PC-3 (cell line): ENCODE measurements around the gene KSR2. TPM values are rescaled to one million over a fixed set of nuclear protein-coding genes. Genes with fewer than 3 reads are reported as not detected.
A peak's percentile ranks its signal among the peaks of the same experiment; 100 is the strongest.

ENCODE experiments used
- ATAC-seq: fragments of 200-7000 bp; cut with Tn5 transposase; 2 replicates; pipeline ENCODE4 v1.9.1; 2020; ENCODE audit warnings: mild to moderate bottlenecking, moderate library complexity
- BruUV-seq: library from RNA; stranded (reverse); fragments of 400-500 nt; replicated peaks from 2 replicates; lab custom pipeline; 2021; lab: Mats Ljungman, UMichigan
- CTCF ChIA-PET: fragments of 300-600 bp; sonication (Branson Sonifier 250); formaldehyde crosslinking; loops from one replicate; lab custom pipeline; 2022; ENCODE audit warnings: antibody characterized with exemption; lab: Charles Lee
- POLR2A ChIA-PET: fragments of 300-600 bp; sonication (Branson Sonifier 250); formaldehyde crosslinking; loops from one replicate; lab custom pipeline; 2022; ENCODE audit warnings: antibody characterized with exemption; ENCODE audit not compliant: unreplicated experiment; lab: Charles Lee
- DNase-seq: peaks from one replicate; pipeline ENCODE4 v3.0.0-alpha.2; 2015
- H2AFZ ChIP-seq: fragments of 300-600 bp; sonication (generic); 2 replicates; pipeline ENCODE4 v1.6.0; 2016; ENCODE audit warnings: antibody characterized with exemption, low read length
- H3F3A ChIP-seq: fragments of 300-600 bp; sonication (generic); one replicate; pipeline ENCODE4 v1.6.0; 2017; ENCODE audit warnings: antibody characterized with exemption, low read length, control low read depth, mild to moderate bottlenecking; ENCODE audit not compliant: unreplicated experiment
- H3K27ac ChIP-seq: fragments of 300-600 bp; sonication (generic); 2 replicates; pipeline ENCODE4 v1.5.1; 2016; ENCODE audit warnings: mild to moderate bottlenecking, low read length
- H3K27me3 ChIP-seq: fragments of 300-600 bp; sonication (generic); 2 replicates; pipeline ENCODE4 v1.6.1; 2016; ENCODE audit warnings: low read length, mixed read lengths
- H3K36me3 ChIP-seq: fragments of 300-600 bp; sonication (generic); 2 replicates; pipeline ENCODE4 v1.6.1; 2016; ENCODE audit warnings: low read depth, mixed run types, low read length, mixed read lengths
- H3K4me1 ChIP-seq: fragments of 300-600 bp; sonication (generic); 2 replicates; pipeline ENCODE4 v1.5.1; 2016; ENCODE audit warnings: low read length; ENCODE audit not compliant: insufficient read depth
- H3K4me2 ChIP-seq: fragments of 300-600 bp; sonication (generic); 2 replicates; pipeline ENCODE4 v1.6.0; 2016; ENCODE audit warnings: low read length
- H3K4me3 ChIP-seq: fragments of 300-600 bp; sonication (generic); 2 replicates; pipeline ENCODE4 v1.5.1; 2016; ENCODE audit warnings: mild to moderate bottlenecking, low read length, mixed read lengths
- H3K79me2 ChIP-seq: fragments of 300-600 bp; sonication (generic); 2 replicates; pipeline ENCODE4 v1.6.1; 2017; ENCODE audit warnings: low read length, mixed read lengths
- H3K9ac ChIP-seq: fragments of 300-600 bp; sonication (generic); 2 replicates; pipeline ENCODE4 v1.6.0; 2016; ENCODE audit warnings: mild to moderate bottlenecking, low read length
- H3K9me2 ChIP-seq: fragments of 300-600 bp; sonication (generic); replicated peaks from 2 replicates; pipeline ENCODE4 v1.6.1; 2016; ENCODE audit warnings: mixed run types, low read length, mixed read lengths
- H3K9me3 ChIP-seq: fragments of 300-600 bp; sonication (generic); 2 replicates; pipeline ENCODE4 v1.6.1; 2016; ENCODE audit warnings: low read length, mixed read lengths
- H4K20me1 ChIP-seq: fragments of 300-600 bp; sonication (generic); 2 replicates; pipeline ENCODE4 v1.6.1; 2016; ENCODE audit warnings: low read length, mixed read lengths
- EZH2 ChIP-seq: fragments of 300-600 bp; sonication (generic); IDR thresholded peaks from one replicate; pipeline ENCODE4 v1.6.1; 2017; ENCODE audit warnings: antibody characterized with exemption, mild to moderate bottlenecking, low read length; ENCODE audit not compliant: unreplicated experiment
- EZH2phosphoT487 ChIP-seq: fragments of 300-600 bp; sonication (generic); IDR thresholded peaks from 2 replicates; pipeline ENCODE4 v1.6.1; 2018; ENCODE audit warnings: mild to moderate bottlenecking, antibody characterized with exemption, low read length, borderline replicate concordance
- intact Hi-C: fragments of 100-400 bp; cut with micrococcal nuclease; formaldehyde crosslinking; loops from 2 replicates; pipeline ENCODE4 v1.9.0; 2023
- total RNA-seq: library from RNA; depleted of rRNA; stranded (reverse); fragments of >200 nt; gene quantifications from 2 replicates; pipeline ENCODE4 v1.2.3, GENCODE V29; 2014
- TF ChIP-seq, protein P1 (sequence below): fragments of 300-600 bp; sonication (generic); conservative IDR thresholded peaks from 2 replicates; pipeline ENCODE4 v1.5.1; 2017; ENCODE audit warnings: antibody characterized with exemption, low read depth, mild to moderate bottlenecking, low read length

The KSR2 gene
- total RNA-seq, 1 experiment from 2014 or later: 0.80 TPM

DNA sequence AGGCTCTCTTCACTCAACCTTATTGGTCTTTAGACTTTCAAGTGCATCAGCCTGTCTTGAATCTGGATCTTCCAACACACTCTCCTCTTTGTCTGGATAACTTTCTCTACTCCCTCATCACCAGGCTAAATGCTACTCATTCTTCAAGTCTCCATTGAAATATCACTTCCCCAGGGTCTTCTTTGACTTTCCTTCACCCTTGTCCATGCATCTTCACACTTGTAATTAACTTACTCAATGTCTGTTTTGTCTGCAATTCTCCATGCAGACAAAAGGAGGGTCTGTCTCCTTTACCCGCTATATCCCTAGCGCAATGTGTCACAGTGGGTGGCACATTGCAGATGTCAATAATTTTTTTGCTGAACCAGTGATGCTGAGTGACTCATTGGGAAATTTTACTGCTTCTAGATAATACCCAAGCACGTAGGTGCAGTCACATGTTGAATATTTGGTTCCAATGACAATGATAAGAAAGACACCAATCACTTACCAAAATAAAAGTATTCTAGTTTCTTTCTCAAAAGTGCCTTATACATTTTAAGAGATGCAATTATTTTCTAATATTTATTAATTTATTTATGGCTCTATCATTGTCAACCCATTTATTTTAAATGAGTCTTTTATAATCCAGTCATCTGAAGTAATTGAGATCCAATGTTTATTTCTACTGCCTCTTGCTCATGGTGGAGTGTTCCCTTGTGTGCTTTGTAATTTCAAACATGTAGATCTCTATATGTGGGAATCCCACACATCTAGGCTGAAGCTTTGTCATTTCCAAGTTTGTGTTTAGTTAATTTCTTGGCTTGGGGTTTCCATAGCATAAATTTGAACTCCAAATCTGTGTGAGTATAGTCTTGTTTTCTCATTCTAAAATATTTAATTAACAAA lies 26.0 kb upstream of the KSR2 start:
- ATAC-seq: no peak
- Histone ChIP-seq H3K79me2 (no peaks in the 10 kb centered on the region), H3K4me2 (no peak overlapping the region), H3K9me2 (no peaks in the 10 kb centered on the region), H3K27me3 (no peaks in the 10 kb centered on the region), H4K20me1 (no peaks in the 10 kb centered on the region), H3K36me3 (no peaks in the 10 kb centered on the region), H3K27ac (no peak overlapping the region), H3K4me3 (no peak overlapping the region), H3F3A (no peaks in the 10 kb centered on the region), H3K9ac (no peak overlapping the region), H2AFZ (no peak overlapping the region), H3K9me3 (no peaks in the 10 kb centered on the region), H3K4me1 (no peaks in the 10 kb centered on the region)
- intact Hi-C loops: no loop called here
- TF ChIP-seq, protein P1, sequence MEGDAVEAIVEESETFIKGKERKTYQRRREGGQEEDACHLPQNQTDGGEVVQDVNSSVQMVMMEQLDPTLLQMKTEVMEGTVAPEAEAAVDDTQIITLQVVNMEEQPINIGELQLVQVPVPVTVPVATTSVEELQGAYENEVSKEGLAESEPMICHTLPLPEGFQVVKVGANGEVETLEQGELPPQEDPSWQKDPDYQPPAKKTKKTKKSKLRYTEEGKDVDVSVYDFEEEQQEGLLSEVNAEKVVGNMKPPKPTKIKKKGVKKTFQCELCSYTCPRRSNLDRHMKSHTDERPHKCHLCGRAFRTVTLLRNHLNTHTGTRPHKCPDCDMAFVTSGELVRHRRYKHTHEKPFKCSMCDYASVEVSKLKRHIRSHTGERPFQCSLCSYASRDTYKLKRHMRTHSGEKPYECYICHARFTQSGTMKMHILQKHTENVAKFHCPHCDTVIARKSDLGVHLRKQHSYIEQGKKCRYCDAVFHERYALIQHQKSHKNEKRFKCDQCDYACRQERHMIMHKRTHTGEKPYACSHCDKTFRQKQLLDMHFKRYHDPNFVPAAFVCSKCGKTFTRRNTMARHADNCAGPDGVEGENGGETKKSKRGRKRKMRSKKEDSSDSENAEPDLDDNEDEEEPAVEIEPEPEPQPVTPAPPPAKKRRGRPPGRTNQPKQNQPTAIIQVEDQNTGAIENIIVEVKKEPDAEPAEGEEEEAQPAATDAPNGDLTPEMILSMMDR: no peak
- TF ChIP-seq EZH2phosphoT487 (no peak), EZH2 (no peak)
- BruUV-seq: no TSS peak
- DNase-seq: no peak
- POLR2A ChIA-PET: no interaction called here
- CTCF ChIA-PET: no interaction called here

DNA sequence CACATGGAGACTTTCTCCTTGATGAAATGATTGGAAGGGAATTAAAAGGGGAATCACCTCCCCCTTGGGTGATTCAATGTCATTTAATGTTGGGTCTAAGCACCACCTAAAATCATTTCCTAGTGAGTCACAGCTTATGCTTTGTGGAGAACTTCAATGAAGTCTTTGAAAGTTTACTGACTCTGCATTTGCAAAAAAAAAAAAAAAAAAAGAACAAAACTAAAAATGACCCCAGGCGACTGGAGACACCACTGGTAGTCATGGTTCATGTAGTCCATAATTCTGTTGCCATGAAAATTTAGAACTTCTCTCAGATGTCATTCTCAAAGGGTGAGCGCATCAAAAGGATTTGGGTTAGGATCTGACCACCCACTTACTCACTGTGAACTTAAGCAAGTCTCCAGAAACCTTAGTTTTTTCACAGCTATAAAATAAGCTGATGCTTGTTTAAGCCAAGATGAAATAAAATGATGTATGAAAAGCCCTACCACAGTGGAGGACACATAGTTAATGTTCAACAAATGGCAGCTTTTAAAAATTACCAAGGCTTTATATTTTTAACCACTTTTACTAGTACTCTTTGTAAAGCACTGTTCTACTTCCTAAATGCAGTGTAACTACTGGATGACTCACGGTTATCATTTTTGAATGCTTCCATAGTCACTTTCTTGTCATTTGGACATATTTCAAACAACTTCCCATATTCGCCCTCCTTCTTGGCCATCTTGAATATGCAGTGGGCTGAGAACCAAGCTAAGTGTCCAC lies 18.1 kb upstream of the KSR2 start:
- Histone ChIP-seq H3K9ac (peak overlapping the region; percentile 50), H3K36me3 (no peaks in the 10 kb centered on the region), H3K27ac (peak overlapping the region; percentile 91), H4K20me1 (no peaks in the 10 kb centered on the region), H3K4me3 (peak overlapping the region; percentile 14; the same call in 1 of the 2 replicates), H3K9me2 (no peaks in the 10 kb centered on the region), H3K4me2 (peak overlapping the region; percentile 55), H3F3A (peaks cover 5% of the 10 kb centered on the region), H3K27me3 (no peaks in the 10 kb centered on the region), H3K79me2 (no peaks in the 10 kb centered on the region), H2AFZ (peak overlapping the region; percentile 8; the same call in 1 of the 2 replicates), H3K9me3 (no peaks in the 10 kb centered on the region), H3K4me1 (peaks cover 36% of the 10 kb centered on the region)
- ChIA-PET POLR2A (interaction anchor here (0.6 to 0.7 kb wide), 3 partner anchors 70 to 644 kb away, joined by 22 to 29 read pairs (median 27); no protein-coding TSS in a partner anchor), CTCF (interaction anchor here (0.7 kb wide), 1 partner anchor 137 kb away, joined by 17 read pairs; no protein-coding TSS in a partner anchor)
- no TSS peak for BruUV-seq
- ATAC-seq (peak; percentile 81), DNase-seq (peak; percentile 94)
- intact Hi-C loops: loop anchor here (2.0 kb wide), 3 partner anchors 18 to 34 kb away; partner anchors contain the start of genes KSR2 and RFC5
- TF ChIP-seq, protein P1: no peak
- TF ChIP-seq EZH2: no peak
- no peak for TF ChIP-seq EZH2phosphoT487
